ENCODE results near the gene ZNF618.

ZNF618 gene

GRCh38 chr9:114097613-114098020, 221.5 kb downstream of the ZNF618 start:
- no peak for DNase-seq (ENCODE audit: low read depth, low spot score)

DNA sequence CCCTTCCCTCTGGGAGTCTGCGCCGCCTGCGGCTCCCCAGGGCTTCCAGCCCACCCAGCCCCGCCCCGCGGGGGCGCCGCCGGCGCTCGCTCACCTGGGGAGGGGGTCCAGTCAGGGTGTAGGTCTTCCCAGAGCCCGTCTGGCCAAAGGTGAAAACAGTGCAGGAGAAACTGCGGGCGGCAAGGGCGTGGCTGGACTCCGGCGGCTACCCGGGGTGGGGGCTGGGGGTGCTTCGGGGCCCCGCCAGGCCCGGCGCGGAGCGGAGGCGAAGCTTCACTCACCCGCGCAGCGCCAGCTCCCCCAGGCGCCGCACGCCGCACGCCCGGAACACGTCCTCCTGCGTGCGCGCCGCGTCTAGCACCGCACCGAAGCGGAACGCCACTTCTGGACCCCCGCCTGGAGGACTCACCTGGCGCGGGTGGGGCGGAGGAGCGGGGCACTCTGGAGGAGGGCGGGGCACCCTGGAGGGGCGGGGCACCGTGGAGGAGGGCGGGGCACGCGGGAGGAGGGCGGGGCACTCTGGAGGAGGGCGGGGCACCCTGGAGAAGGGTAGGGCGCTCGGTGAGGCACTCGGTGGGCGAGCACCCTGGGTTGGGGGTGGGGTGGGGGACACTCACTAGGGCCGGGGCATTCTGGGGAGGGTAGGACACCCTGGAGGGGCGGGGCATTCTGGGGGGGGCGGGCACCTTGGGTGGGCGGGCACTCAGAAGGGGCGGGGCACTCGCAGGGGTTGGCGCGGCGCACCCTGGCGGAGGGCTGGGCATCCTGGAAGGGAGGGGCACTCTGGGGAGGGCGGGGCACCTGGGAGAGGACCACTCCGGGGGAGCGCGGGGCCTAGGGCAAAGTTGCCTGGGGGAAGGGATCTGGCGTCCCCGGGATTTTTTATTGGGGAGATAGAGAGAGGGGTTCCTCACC, 222.2 kb downstream of the ZNF618 start:
- DNase-seq (ENCODE audit: low read depth, low spot score), result no peak

DNA sequence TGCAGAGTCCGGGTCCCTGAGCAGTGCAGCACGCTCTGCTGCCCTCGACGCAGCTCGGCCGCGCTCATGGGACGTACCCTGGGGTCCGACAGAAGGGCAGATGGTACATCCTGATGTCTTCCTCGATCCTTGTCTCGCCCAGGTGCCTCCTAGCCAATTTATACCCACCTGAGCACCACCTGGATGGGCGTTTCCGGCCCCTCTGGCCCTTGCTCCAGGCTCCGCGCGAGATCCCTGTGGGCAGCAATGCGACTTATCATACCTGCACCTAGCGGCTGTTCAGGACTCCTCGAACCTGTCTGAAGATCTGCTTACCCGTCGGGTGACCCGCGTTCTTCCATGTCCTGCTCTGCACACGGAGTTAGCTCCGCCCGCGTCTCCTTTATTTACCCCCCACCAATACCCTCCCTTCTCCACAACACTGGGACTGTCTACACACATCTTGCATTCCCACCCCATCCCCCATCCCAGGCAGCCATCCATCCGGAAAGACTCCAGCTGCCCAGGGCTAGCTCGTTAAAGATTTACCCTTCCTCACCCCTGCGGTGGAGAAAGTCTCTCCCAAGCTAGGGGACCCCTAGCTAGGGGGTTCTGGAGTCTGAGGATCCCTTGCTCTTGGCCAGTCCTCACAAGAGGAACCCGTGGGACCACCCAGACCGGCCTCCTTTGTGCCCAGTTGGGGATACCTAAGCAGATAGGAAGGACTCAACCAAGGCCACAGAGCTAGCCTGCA, 223.0 kb downstream of the ZNF618 start, which contains the start of gene KIF12:
Gene KIF12 (minus strand): TSS at position 357 of the 733 bp plus-strand sequence. CDS start 16 bp downstream, at position 341.
- no peak for DNase-seq (ENCODE audit: low read depth, low spot score)

DNA sequence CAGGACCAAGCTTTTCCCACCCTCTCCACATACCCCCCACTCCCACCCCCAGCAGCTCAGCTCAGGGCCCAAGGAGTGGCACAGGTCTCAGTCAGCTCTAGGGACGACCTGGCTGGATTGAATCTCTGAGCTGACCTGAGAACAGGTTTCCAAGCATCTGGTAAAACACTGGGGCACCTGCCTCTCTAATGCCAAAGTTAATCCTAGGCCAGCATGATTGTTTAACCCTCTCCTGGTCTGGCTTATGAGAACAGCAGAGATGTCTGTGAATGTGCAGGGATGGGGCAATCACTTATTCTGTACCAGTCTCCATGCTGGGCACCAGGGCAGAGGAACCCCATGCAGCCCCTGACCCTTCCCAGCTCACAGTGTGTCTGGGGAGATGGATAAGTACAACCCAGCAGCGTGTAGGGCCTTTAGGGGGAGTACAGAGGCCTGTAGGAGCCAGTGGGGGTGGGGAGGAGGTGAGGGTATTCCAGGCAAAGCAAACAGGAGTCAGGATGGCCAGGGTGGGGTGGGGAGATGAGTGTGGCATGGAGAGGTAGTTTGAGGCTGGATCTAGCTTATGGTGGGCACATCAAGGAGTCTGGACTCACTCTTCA, 223.7 kb downstream of the ZNF618 start:
- DNase-seq (ENCODE audit: low read depth, low spot score), result no peak

GRCh38 chr9:114100536-114100935, 224.4 kb downstream of the ZNF618 start:
- no peak for DNase-seq (ENCODE audit: low read depth, low spot score)

DNA sequence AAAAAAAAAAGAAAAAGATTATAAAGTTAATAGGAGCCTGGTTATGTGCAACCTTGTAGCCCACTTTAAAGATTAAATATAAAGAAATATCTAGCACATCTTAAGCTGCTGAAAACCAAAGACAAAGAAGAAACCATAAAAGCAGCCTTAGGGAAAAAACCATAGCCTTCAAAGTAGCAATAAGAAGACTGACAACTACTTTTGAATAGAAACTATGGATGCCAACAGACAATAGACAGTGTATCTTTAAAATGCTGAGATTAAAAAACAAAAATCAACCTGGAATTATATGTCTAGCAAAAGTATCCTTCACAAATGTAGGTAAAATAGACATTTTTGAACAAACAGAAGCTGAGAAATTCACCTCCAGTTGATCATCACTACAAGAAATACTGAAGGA, 226.4 kb downstream of the ZNF618 start:
- no peak for DNase-seq (ENCODE audit: low read depth, low spot score)

GRCh38 chr9:114105236-114105635, 229.1 kb downstream of the ZNF618 start:
- DNase-seq (ENCODE audit: low read depth, low spot score), result no peak

Data from activated CD4-positive, CD25-positive, alpha-beta regulatory T cell treated with anti-CD3 and anti-CD28 coated beads, Interleukin-2, amount 50 U/mL, for 16 hours (primary cell).